ENCODE results near the gene APOL1.

APOL1 gene

GRCh38 chr22:36218648-36219193, 34.2 kb upstream of the APOL1 start:
- no peak overlapping the region for H3K4me3 ChIP-seq (replicated peaks in 1 of 2; ENCODE audit: low read depth in 2 of 2, low read length in 2 of 2)
- TF ChIP-seq, protein P1, sequence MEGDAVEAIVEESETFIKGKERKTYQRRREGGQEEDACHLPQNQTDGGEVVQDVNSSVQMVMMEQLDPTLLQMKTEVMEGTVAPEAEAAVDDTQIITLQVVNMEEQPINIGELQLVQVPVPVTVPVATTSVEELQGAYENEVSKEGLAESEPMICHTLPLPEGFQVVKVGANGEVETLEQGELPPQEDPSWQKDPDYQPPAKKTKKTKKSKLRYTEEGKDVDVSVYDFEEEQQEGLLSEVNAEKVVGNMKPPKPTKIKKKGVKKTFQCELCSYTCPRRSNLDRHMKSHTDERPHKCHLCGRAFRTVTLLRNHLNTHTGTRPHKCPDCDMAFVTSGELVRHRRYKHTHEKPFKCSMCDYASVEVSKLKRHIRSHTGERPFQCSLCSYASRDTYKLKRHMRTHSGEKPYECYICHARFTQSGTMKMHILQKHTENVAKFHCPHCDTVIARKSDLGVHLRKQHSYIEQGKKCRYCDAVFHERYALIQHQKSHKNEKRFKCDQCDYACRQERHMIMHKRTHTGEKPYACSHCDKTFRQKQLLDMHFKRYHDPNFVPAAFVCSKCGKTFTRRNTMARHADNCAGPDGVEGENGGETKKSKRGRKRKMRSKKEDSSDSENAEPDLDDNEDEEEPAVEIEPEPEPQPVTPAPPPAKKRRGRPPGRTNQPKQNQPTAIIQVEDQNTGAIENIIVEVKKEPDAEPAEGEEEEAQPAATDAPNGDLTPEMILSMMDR (IDR thresholded peaks at IDR 0.05; ENCODE audit: low read depth, low read length), result no peak
- no peak for DNase-seq (ENCODE audit: low read depth in 2 of 2)

DNA sequence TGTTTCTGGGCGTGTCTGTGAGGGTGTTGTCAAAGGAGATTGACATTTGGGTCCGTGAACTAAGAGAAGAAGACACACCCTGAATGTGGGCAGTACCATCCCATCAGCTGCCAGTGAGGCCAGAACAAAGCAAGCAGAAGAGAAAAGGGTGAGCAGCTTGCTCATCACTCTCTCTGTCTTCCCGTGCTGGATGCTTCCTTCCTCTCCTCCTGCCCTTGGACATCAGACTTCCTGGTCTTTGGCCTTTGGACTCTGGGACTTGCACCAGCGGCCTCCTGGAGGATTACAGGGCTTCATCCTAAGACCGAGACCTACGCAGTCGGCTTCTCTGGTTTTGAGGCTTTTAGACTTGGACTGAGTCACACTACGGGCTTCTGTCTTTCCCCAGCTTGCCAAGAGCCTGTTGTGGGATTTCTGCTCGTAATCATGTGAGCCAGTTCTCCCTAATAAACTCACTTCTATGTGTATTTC, 32.4 kb upstream of the APOL1 start:
- DNase-seq (ENCODE audit: low read depth in 2 of 2), result peak in 1 of 2 donors; percentile 62
- H3K4me3 ChIP-seq (replicated peaks in 1 of 2; ENCODE audit: low read depth in 2 of 2, low read length in 2 of 2), result no peak overlapping the region
- TF ChIP-seq, protein P1 (IDR thresholded peaks at IDR 0.05; ENCODE audit: low read depth, low read length), result no peak

DNA sequence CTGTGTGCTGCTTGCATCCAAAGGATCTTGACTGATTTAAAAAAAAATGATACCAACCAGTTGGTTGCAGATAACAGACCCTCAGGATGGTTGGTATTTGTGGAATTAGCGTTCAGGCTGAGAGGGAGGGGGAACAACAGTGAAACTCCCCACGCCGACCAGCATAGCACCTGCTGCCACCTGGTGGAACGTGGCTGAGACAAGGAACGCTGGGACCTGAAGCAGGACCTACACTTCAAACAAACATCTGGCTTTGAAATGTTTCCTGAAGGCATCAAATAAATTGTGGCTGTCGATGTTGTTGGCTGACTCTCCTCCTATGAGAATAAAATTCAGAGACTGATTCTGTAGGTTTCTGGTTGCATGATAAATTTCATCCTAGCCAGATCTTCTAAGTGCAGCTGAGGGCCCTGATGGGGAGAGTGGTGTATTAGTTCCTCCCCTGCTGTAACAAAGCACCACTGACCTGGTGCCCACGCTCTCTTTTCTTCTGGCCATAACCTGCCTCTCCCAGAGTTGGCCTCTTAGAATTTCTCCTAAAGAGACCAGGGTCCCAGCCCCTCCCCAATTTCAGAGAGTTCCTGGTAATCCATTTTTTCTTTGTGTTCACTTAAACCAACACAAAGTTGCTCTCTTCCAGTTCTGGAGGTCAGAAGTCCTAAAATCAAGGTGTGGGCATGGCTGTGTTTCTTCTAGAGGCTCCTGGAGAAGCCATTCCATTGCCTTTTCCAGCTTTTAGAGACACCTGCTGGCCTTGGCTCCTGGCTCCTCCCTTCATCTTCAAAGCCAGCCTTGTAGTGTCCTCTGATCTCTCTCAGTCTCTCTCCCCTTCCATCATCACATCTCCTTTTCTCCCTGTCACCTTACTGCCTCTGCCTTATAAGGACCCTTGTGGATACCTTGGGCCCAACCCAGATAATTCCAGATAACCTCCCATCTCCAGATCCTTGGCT, 30.9 kb upstream of the APOL1 start:
- no peak overlapping the region for H3K4me3 ChIP-seq (replicated peaks in 1 of 2; ENCODE audit: low read depth in 2 of 2, low read length in 2 of 2)
- DNase-seq (ENCODE audit: low read depth in 2 of 2), result peak; percentile 52 to 53
- TF ChIP-seq, protein P1 (IDR thresholded peaks at IDR 0.05; ENCODE audit: low read depth, low read length), result peak; percentile 74

DNA sequence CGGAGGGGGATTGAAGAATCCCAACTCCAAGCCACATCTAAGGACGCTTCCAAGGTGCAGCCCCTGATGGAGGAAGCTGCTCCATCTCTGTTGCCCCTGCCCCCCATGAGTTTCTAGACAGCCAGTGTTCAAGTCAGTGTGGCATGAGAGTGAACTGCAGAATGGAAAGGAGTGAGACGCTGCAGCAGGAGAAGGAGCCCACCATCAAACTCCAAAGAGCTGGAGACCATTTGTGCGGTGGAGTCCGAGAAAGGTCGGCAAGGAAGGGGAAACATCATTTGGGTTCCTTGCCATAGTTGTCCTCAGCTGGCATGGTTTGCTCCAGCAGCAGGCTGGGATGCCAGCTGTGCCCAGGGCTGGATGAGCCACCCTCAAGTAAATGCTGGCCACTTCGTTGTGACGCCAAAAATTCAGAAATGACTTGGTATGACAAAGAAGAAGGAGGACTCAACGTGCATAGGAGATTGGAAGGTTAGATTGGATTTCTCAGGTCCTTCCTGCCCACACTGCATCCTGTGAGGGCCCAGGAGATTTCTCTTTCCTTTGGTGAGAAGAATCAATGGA, 30.0 kb upstream of the APOL1 start:
- TF ChIP-seq, protein P1 (IDR thresholded peaks at IDR 0.05; ENCODE audit: low read depth, low read length), result no peak
- H3K4me3 ChIP-seq (replicated peaks in 1 of 2; ENCODE audit: low read depth in 2 of 2, low read length in 2 of 2), result no peak overlapping the region
- no peak for DNase-seq (ENCODE audit: low read depth in 2 of 2)

- no peak overlapping the region for H3K4me3 ChIP-seq (replicated peaks in 1 of 2; ENCODE audit: low read depth in 2 of 2, low read length in 2 of 2)
- DNase-seq (ENCODE audit: low read depth in 2 of 2), result no peak
- TF ChIP-seq, protein P1 (IDR thresholded peaks at IDR 0.05; ENCODE audit: low read depth, low read length), result no peak
These were observed 29.4 kb upstream of the APOL1 start for GRCh38 chr22:36223504-36223903.

DNA sequence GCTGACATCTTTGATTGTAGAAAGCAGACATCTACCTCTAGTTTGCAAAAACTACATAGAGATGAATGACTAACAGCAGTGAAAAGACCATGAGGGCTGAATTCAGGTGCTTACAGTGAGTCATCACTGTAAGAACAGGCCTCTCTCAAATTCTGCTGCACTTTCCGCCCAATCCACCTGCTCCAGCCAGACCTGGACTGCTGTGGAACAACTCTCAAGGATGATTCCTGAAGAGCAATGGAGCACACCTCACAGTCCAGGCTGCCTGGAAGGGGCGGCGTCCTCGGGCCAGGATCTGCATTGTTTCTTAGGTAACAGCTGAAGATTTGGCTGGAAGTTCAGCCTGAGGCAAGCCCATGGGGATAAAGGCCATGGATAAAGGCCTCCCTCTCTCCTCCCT, 28.7 kb upstream of the APOL1 start:
- no peak overlapping the region for H3K4me3 ChIP-seq (replicated peaks in 1 of 2; ENCODE audit: low read depth in 2 of 2, low read length in 2 of 2)
- DNase-seq (ENCODE audit: low read depth in 2 of 2), result no peak
- TF ChIP-seq, protein P1 (IDR thresholded peaks at IDR 0.05; ENCODE audit: low read depth, low read length), result no peak
